SK-N-SH treated with all-trans-retinoic acid at 6 μM for 48 hours (cell line): ENCODE data around the gene LINGO1.

Experiments used
- ARNTL ChIP-seq: fragments of 450-650 bp; formaldehyde crosslinking; IDR thresholded peaks from 2 replicates; pipeline ENCODE4 v1.5.0; 2020; ENCODE audit warnings: low read depth, mild to moderate bottlenecking, moderate library complexity, borderline replicate concordance
- CSRNP3 ChIP-seq: fragments of 250-450 bp; sonication (Bioruptor Pico); IDR thresholded peaks from 2 replicates; pipeline ENCODE4 v1.5.1; 2021; ENCODE audit warnings: mild to moderate bottlenecking, moderate library complexity
- ESRRG ChIP-seq: fragments of 250-450 bp; sonication (Bioruptor Pico); IDR thresholded peaks from 2 replicates; pipeline ENCODE4 v1.6.1; 2021; ENCODE audit warnings: mild to moderate bottlenecking
- ISL1 ChIP-seq: fragments of 250-450 bp; sonication (Bioruptor Pico); IDR thresholded peaks from 2 replicates; pipeline ENCODE4 v2.1.2; 2022; ENCODE audit warnings: mild to moderate bottlenecking, moderate library complexity
- POU6F1 ChIP-seq: fragments of 250-450 bp; sonication (Bioruptor Pico); IDR thresholded peaks from 2 replicates; pipeline ENCODE4 v1.8.0; 2021; ENCODE audit warnings: low read depth, mild to moderate bottlenecking, moderate library complexity, borderline replicate concordance
- TOX ChIP-seq: fragments of 250-450 bp; sonication (Bioruptor Pico); IDR thresholded peaks from 2 replicates; pipeline ENCODE4 v1.8.0; 2021; ENCODE audit warnings: mild to moderate bottlenecking, moderate library complexity, borderline replicate concordance
- TSHZ2 ChIP-seq: fragments of 250-450 bp; sonication (Bioruptor Pico); IDR thresholded peaks from 2 replicates; pipeline ENCODE4 v1.5.0; 2020; ENCODE audit warnings: mild to moderate bottlenecking, moderate library complexity
- ZC3H10 ChIP-seq: fragments of 250-450 bp; sonication (Bioruptor Pico); IDR thresholded peaks from 2 replicates; pipeline ENCODE4 v1.5.1; 2021; ENCODE audit warnings: mild to moderate bottlenecking, moderate library complexity
- ZFP30 ChIP-seq: fragments of 450-650 bp; formaldehyde crosslinking; IDR thresholded peaks from 2 replicates; pipeline ENCODE4 v1.5.0; 2022; ENCODE audit warnings: mild to moderate bottlenecking, moderate library complexity
- ZNF565 ChIP-seq: fragments of 450-650 bp; formaldehyde crosslinking; conservative IDR thresholded peaks from 2 replicates; pipeline ENCODE4 v1.5.0; 2020; ENCODE audit warnings: low read depth, mild to moderate bottlenecking, moderate library complexity
- ZNF70 ChIP-seq: fragments of 450-650 bp; formaldehyde crosslinking; IDR thresholded peaks from 2 replicates; pipeline ENCODE4 v1.5.0; 2020; ENCODE audit warnings: mild to moderate bottlenecking, moderate library complexity
- TF ChIP-seq, protein P1 (sequence below): fragments of 250-450 bp; sonication (Bioruptor Pico); IDR thresholded peaks from 2 replicates; pipeline ENCODE4 v1.5.1; 2020; ENCODE audit warnings: low read depth, mild to moderate bottlenecking, moderate library complexity
- TF ChIP-seq, protein P2 (sequence below): fragments of 250-450 bp; sonication (Bioruptor Pico); IDR thresholded peaks from 2 replicates; pipeline ENCODE4 v1.8.0; 2020; ENCODE audit warnings: mild to moderate bottlenecking, moderate library complexity, borderline replicate concordance

DNA sequence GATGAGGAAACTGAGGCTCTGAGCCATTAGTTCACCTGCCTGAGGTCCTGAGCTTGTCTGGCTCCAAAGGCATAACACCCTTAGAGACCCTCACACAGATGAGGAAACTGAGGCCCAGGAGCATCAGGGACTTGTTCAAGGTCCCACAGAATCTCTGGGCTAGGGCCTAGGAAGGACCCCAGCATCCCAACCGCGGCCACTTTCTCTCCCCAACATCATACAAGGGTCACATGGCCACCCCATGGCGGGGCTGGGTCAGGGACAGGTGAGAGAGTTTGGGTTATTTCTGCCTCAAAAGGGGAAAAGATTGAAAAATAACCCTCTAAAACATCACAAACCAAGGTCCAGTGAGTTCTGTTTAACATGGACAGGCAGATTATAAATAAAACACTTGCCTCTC is 6.7 kb downstream of the LINGO1 start:
- TF ChIP-seq, protein P1, sequence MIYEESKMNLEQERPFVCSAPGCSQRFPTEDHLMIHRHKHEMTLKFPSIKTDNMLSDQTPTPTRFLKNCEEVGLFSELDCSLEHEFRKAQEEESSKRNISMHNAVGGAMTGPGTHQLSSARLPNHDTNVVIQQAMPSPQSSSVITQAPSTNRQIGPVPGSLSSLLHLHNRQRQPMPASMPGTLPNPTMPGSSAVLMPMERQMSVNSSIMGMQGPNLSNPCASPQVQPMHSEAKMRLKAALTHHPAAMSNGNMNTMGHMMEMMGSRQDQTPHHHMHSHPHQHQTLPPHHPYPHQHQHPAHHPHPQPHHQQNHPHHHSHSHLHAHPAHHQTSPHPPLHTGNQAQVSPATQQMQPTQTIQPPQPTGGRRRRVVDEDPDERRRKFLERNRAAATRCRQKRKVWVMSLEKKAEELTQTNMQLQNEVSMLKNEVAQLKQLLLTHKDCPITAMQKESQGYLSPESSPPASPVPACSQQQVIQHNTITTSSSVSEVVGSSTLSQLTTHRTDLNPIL = no peak
- no peak for TF ChIP-seq TSHZ2 (CRISPR knock-in tag)
- TF ChIP-seq ARNTL (CRISPR knock-in tag) = no peak
- no peak for TF ChIP-seq TOX (CRISPR knock-in tag)
- no peak for TF ChIP-seq POU6F1 (CRISPR knock-in tag)
- TF ChIP-seq ESRRG (CRISPR knock-in tag) = no peak
- TF ChIP-seq, protein P2, sequence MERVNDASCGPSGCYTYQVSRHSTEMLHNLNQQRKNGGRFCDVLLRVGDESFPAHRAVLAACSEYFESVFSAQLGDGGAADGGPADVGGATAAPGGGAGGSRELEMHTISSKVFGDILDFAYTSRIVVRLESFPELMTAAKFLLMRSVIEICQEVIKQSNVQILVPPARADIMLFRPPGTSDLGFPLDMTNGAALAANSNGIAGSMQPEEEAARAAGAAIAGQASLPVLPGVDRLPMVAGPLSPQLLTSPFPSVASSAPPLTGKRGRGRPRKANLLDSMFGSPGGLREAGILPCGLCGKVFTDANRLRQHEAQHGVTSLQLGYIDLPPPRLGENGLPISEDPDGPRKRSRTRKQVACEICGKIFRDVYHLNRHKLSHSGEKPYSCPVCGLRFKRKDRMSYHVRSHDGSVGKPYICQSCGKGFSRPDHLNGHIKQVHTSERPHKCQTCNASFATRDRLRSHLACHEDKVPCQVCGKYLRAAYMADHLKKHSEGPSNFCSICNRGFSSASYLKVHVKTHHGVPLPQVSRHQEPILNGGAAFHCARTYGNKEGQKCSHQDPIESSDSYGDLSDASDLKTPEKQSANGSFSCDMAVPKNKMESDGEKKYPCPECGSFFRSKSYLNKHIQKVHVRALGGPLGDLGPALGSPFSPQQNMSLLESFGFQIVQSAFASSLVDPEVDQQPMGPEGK (CRISPR knock-in tag) = no peak
- no peak for TF ChIP-seq ZFP30
- TF ChIP-seq CSRNP3 (CRISPR knock-in tag) = no peak
- TF ChIP-seq ZNF565 (CRISPR knock-in tag) = no peak
- no peak for TF ChIP-seq ZC3H10 (CRISPR knock-in tag)
- TF ChIP-seq ISL1 (CRISPR knock-in tag) = no peak
- no peak for TF ChIP-seq ZNF70 (CRISPR knock-in tag)
